Upper lobe of right lung (tissue), 1 donor: ENCODE measurements around the gene CEMIP. TPM values are rescaled to one million over a fixed set of nuclear protein-coding genes. Genes with fewer than 3 reads are reported as not detected.

ENCODE experiments used
- ATAC-seq: fragments of 200-7000 bp; cut with Tn5 transposase; one replicate; pipeline ENCODE4 v1.9.1; 2020; ENCODE audit warnings: mild to moderate bottlenecking, moderate library complexity
- DNase-seq: peaks from one replicate; pipeline ENCODE4 v3.0.0-alpha.2; 2020
- H3K27ac ChIP-seq: fragments of 200-600 bp; one replicate; pipeline ENCODE4 v1.8.0; 2022
- H3K27me3 ChIP-seq: fragments of 200-600 bp; one replicate; pipeline ENCODE4 v1.8.0; 2022; ENCODE audit warnings: mild to moderate bottlenecking
- H3K36me3 ChIP-seq: fragments of 200-600 bp; one replicate; pipeline ENCODE4 v1.8.0; 2022
- H3K4me1 ChIP-seq: fragments of 200-600 bp; one replicate; pipeline ENCODE4 v1.8.0; 2022
- H3K4me3 ChIP-seq: fragments of 200-600 bp; one replicate; pipeline ENCODE4 v1.8.0; 2022; ENCODE audit warnings: mild to moderate bottlenecking
- H3K9me3 ChIP-seq: fragments of 200-600 bp; one replicate; pipeline ENCODE4 v1.8.0; 2022
- intact Hi-C: fragments of 100-400 bp; cut with DNase I; formaldehyde crosslinking; loops from one replicate; pipeline ENCODE4 v1.11.0; 2022
- total RNA-seq: library from RNA; stranded (reverse); fragmentation: NEBNext Ultra II Directional; extraction: Animal tissue kit (Norgen Biotek cat#: 25700); gene quantifications from one replicate; pipeline ENCODE4 v1.2.1, GENCODE V29; 2021
- TF ChIP-seq, protein P1 (sequence below): fragments of 200-600 bp; IDR thresholded peaks from one replicate; pipeline ENCODE4 v1.8.0; 2022; ENCODE audit warnings: antibody characterized with exemption
- donor health status: DM: no; HTN: yes; CAD: no; lungs with severe emphysema.

Gene CEMIP
- total RNA-seq, 1 donor from 2014 or later, result 17.3 TPM

DNA sequence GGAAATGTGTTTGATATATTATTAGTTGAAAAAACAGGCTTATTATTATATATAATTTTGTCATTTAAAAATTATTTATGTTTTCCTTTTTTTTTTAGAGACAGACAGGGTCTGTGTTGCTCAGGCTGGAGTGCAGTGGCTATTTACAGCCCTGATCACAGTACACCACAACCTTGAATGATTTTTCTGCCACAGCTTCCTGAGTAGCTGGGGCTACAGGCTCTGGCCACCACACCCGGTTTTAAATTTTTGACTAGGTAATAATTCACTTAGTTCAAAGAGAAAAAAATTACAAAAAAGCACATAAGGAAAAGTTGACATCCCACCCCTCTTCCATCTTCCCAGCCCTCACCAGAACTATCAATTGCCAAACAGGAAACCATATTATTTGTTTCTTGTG, 4.7 kb upstream of the CEMIP start:
- Histone ChIP-seq H3K9me3 (no peaks in the 10 kb centered on the region), H3K4me3 (no peak overlapping the region), H3K36me3 (no peaks in the 10 kb centered on the region), H3K4me1 (peaks cover 22% of the 10 kb centered on the region), H3K27ac (no peak overlapping the region), H3K27me3 (peaks cover 10% of the 10 kb centered on the region)
- intact Hi-C loops, result no loop called here
- no peak for ATAC-seq
- no peak for DNase-seq
- TF ChIP-seq, protein P1, sequence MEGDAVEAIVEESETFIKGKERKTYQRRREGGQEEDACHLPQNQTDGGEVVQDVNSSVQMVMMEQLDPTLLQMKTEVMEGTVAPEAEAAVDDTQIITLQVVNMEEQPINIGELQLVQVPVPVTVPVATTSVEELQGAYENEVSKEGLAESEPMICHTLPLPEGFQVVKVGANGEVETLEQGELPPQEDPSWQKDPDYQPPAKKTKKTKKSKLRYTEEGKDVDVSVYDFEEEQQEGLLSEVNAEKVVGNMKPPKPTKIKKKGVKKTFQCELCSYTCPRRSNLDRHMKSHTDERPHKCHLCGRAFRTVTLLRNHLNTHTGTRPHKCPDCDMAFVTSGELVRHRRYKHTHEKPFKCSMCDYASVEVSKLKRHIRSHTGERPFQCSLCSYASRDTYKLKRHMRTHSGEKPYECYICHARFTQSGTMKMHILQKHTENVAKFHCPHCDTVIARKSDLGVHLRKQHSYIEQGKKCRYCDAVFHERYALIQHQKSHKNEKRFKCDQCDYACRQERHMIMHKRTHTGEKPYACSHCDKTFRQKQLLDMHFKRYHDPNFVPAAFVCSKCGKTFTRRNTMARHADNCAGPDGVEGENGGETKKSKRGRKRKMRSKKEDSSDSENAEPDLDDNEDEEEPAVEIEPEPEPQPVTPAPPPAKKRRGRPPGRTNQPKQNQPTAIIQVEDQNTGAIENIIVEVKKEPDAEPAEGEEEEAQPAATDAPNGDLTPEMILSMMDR, result no peak

DNA sequence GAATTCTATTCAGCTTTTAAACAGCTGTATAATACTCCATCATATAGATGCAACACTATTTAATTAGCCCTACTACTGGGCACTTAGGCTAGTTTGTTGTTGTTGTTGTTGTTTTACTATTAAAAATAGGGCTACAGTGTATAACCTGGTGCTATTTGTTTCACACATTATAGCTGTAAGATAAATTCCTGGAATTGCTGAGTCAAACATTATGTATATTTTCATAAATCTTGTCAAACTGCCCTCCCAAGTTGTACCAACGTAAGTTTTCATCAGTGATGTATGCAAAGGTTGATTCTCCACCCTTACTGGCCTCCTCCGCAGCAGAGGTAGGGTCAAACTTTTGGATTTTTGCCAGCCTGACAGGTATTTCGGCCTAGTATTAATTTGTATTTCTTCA, 3.8 kb upstream of the CEMIP start:
- TF ChIP-seq, protein P1, result no peak
- no peaks in the 10 kb centered on the region for H3K9me3 ChIP-seq
- intact Hi-C loops, result loop anchor here (5.0 kb wide), 2 partner anchors 208 to 318 kb away; no protein-coding TSS in a partner anchor
- ATAC-seq (no peak), DNase-seq (no peak)
- H3K27ac ChIP-seq, result no peak overlapping the region
- peaks cover 18% of the 10 kb centered on the region for H3K27me3 ChIP-seq
- H3K4me3 ChIP-seq, result no peak overlapping the region
- H3K36me3 ChIP-seq, result no peaks in the 10 kb centered on the region
- H3K4me1 ChIP-seq, result peaks cover 31% of the 10 kb centered on the region

DNA sequence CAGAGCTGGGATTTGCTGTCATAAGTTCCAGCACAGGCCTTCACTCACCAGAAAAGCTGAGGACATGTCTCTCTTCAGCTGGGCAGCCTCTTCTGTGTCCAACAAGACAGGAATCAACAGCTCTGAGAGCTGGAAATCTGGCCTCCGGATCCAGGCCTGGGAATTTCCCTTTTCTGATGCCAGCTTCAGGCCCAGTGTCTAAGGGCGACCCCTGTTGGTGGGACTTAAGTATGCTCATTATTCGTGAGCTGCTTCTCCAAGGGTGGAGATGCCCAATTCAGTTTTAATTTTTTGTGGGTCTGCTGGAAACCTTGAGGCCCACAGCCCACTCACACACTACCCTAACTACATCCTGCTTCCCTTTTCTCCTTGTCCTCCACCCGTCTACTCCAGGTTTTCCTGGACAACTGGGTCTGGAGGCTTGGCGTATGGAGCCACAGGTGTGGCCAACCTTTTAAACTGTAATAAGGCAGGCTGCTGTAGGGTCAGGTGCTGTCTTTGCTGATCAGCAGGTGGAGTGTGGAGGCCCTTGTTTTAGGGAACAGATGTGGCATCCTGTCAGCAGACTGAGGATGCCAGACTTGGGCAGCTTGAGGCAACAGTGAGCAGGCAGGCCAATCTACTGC, 2.6 kb upstream of the CEMIP start:
- Histone ChIP-seq H3K9me3 (no peaks in the 10 kb centered on the region), H3K27ac (peak overlapping the region; percentile 49), H3K36me3 (no peaks in the 10 kb centered on the region), H3K27me3 (peaks cover 30% of the 10 kb centered on the region), H3K4me1 (peaks cover 35% of the 10 kb centered on the region), H3K4me3 (no peak overlapping the region)
- TF ChIP-seq, protein P1, result peak; percentile 83
- intact Hi-C loops, result loop anchor here (5.0 kb wide), 2 partner anchors 209 to 319 kb away; no protein-coding TSS in a partner anchor
- peak; percentile 76 for ATAC-seq
- peak; percentile 70 for DNase-seq

DNA sequence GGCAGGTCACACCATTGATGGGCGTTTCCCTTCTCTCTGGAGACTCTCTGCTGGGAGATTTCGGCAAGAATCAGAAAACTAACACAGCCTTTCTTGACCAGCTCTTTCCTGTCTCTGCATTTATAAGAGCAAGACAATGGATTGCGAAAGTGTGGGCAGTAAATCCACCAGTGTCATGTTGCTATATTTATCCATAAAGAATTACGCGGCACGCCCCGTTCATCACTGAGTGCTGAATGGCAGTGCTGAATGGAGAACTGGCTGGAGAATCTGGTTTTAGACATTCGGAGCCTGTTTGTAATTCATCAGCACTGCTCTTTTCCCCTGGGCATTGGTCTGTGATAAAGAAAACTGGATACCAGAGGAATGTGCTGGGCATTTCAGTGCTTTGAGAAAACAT, 2.0 kb upstream of the CEMIP start:
- H3K27me3 ChIP-seq, result peaks cover 30% of the 10 kb centered on the region
- intact Hi-C loops, result loop anchor here (5.0 kb wide), 2 partner anchors 210 to 320 kb away; no protein-coding TSS in a partner anchor
- peak; percentile 8 for ATAC-seq
- H3K9me3 ChIP-seq, result no peaks in the 10 kb centered on the region
- no peak overlapping the region for H3K4me3 ChIP-seq
- peak overlapping the region; percentile 49 for H3K27ac ChIP-seq
- no peak for DNase-seq
- H3K36me3 ChIP-seq, result no peaks in the 10 kb centered on the region
- H3K4me1 ChIP-seq, result peaks cover 35% of the 10 kb centered on the region
- TF ChIP-seq, protein P1, result no peak

DNA sequence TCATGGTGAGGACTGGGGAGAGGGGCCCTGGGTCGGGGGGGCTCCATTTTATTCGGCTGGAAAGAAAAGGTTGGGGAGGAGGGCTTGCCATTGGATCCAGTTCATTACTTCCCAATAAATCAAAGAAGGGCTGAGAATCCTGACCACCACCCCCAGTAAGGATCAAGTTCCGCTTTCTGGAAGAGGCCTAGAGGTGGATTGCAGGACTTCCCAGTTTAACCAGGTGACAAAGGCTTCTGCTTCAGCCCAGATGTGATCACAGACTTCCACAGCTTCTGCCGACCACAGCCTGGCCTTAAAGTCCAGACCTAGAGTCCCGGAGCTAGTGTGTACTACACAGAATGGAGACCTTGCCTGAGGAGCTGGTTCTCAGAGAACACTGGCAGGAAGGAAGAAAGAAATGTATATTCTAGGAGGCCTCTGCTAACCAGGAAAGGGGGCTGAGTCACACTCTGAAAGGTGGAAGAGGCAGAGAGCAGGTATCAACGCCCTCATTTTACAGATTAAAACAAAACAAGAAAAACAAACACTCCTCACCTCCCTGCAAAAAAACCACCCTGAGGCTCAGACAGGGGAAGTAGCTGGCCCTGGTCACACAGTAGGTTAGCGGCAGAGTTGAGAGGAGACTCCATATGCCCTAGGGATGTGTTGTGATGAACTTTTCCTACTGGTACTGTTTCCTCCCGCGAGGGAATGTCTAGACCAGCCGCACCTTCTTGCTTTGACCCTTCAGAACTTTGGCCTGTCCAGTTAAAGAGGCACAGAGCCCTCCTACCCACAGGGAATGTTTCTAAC, 1.1 kb upstream of the CEMIP start:
- no peak for ATAC-seq
- intact Hi-C loops, result loop anchor here (5.0 kb wide), 2 partner anchors 211 to 321 kb away; no protein-coding TSS in a partner anchor
- Histone ChIP-seq H3K27me3 (peaks cover 30% of the 10 kb centered on the region), H3K4me1 (peaks cover 35% of the 10 kb centered on the region), H3K4me3 (no peak overlapping the region), H3K27ac (peak overlapping the region; percentile 6), H3K36me3 (no peaks in the 10 kb centered on the region), H3K9me3 (no peaks in the 10 kb centered on the region)
- DNase-seq, result no peak
- TF ChIP-seq, protein P1, result no peak
